ENCODE measurements around the gene GEN1. TPM values are rescaled to one million over a fixed set of nuclear protein-coding genes. Genes with fewer than 3 reads are reported as not detected.

The GEN1 gene
- total and polyA plus RNA-seq, 10 of the 15 experiments (the other 5 are each of a cell fraction or from before 2014, with no cell fraction given) = 6.0 to 49.6 (median 36.0) TPM

DNA sequence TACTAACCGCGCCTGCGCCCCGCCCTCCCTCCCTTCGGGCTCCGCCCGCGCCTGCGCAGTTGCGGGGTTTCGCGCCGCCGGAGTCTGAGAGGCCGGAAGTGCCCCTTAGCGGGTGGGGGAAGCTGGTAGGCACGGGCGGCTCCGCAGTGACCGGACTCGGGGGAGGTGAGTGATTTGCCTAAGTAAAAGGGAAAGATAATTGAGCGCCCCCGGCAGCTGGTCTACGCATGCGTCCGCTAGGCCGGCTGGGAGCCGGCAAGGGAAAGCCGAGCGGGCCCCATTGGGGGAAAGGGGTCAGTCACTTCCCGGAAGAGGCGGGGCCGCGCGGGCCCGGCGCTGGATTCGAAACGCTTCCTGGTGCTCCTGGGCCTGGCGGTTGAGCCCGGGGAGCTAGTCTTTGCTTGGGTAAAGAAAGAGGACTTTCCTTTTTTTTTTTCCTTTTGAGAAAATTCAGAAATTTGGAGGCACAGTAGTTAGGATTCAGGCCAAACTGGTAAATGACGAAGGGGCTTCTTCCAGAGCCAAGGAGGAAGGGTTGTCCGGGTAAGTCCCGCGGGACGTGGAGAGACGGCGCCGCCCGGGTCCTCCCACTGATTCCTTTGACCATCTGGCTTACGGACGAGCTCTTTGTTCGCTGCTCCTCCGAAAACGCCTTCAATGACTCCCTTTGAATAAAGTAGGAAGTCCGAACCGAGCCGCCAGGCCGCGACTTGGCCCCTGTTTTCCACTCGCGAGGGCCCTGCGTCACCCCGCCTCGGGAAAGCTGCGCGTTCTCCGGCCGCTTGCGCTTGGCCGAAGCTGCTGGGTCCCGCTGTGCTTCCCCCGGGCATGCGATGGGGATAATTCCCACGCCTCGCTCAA lies at the start of gene GEN1, which contains the start of gene SMC6 (continued):
- TF ChIP-seq, protein P1, sequence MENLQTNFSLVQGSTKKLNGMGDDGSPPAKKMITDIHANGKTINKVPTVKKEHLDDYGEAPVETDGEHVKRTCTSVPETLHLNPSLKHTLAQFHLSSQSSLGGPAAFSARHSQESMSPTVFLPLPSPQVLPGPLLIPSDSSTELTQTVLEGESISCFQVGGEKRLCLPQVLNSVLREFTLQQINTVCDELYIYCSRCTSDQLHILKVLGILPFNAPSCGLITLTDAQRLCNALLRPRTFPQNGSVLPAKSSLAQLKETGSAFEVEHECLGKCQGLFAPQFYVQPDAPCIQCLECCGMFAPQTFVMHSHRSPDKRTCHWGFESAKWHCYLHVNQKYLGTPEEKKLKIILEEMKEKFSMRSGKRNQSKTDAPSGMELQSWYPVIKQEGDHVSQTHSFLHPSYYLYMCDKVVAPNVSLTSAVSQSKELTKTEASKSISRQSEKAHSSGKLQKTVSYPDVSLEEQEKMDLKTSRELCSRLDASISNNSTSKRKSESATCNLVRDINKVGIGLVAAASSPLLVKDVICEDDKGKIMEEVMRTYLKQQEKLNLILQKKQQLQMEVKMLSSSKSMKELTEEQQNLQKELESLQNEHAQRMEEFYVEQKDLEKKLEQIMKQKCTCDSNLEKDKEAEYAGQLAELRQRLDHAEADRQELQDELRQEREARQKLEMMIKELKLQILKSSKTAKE (IDR thresholded peaks at IDR 0.05; ENCODE audit: low read depth, poor library complexity, severe bottlenecking) = peak; percentile 22
- TF ChIP-seq, protein P2, sequence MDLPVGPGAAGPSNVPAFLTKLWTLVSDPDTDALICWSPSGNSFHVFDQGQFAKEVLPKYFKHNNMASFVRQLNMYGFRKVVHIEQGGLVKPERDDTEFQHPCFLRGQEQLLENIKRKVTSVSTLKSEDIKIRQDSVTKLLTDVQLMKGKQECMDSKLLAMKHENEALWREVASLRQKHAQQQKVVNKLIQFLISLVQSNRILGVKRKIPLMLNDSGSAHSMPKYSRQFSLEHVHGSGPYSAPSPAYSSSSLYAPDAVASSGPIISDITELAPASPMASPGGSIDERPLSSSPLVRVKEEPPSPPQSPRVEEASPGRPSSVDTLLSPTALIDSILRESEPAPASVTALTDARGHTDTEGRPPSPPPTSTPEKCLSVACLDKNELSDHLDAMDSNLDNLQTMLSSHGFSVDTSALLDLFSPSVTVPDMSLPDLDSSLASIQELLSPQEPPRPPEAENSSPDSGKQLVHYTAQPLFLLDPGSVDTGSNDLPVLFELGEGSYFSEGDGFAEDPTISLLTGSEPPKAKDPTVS (IDR thresholded peaks at IDR 0.05; ENCODE audit: low read depth, low read length) = no peak
- TF ChIP-seq ZNF217 (IDR thresholded peaks at IDR 0.05) (no peak), NFXL1 (IDR thresholded peaks at IDR 0.05; ENCODE audit: borderline replicate concordance) (no peak), SUPT20H (IDR thresholded peaks at IDR 0.05; ENCODE audit: borderline replicate concordance, control insufficient read depth, low read depth, low read length) (no peak), ATF7 (IDR thresholded peaks at IDR 0.05; ENCODE audit: low read depth) (peak; percentile 43; the same call in 1 of the 2 replicates), DPF2 (IDR thresholded peaks at IDR 0.05) (0 out of 2 replicates have a peak, but pooled peaks have one; percentile 29), TBL1XR1 (IDR thresholded peaks at IDR 0.05; ENCODE audit: low read depth, low read length) (no peak), EGR1 (IDR thresholded peaks at IDR 0.05; ENCODE audit: borderline replicate concordance in 1 of 2, low read depth in 2 of 2, low read length in 2 of 2) (peak in 1 of 2 experiments; percentile 69; a peak in 1 of 3 replicates), NFIC (IDR thresholded peaks at IDR 0.05; ENCODE audit: low read depth, low read length) (no peak), BACH1 (IDR thresholded peaks at IDR 0.05; ENCODE audit: borderline replicate concordance) (no peak), STAT3 (IDR thresholded peaks at IDR 0.05; ENCODE audit: low read depth, low read length) (no peak), EED (IDR thresholded peaks at IDR 0.05; ENCODE audit: low read depth) (peak; percentile 29; the same call in 1 of the 2 replicates), NR2C2 (IDR thresholded peaks at IDR 0.05; ENCODE audit: borderline replicate concordance, control insufficient read depth, insufficient read length, low read depth) (no peak), SRF (IDR thresholded peaks at IDR 0.05; ENCODE audit: low read depth in 2 of 2, low read length in 2 of 2) (peak in 1 of 2 experiments; percentile 58; a peak in 1 of 4 replicates), NFYB (IDR thresholded peaks at IDR 0.05; ENCODE audit: insufficient read depth, low read depth, low read length) (peak; percentile 74; the same call in 1 of the 2 replicates)
- TF ChIP-seq, protein P3, sequence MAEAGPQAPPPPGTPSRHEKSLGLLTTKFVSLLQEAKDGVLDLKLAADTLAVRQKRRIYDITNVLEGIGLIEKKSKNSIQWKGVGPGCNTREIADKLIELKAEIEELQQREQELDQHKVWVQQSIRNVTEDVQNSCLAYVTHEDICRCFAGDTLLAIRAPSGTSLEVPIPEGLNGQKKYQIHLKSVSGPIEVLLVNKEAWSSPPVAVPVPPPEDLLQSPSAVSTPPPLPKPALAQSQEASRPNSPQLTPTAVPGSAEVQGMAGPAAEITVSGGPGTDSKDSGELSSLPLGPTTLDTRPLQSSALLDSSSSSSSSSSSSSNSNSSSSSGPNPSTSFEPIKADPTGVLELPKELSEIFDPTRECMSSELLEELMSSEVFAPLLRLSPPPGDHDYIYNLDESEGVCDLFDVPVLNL (IDR thresholded peaks at IDR 0.05; ENCODE audit: low read depth, low read length) = peak; percentile 98
- TF ChIP-seq, protein P4, sequence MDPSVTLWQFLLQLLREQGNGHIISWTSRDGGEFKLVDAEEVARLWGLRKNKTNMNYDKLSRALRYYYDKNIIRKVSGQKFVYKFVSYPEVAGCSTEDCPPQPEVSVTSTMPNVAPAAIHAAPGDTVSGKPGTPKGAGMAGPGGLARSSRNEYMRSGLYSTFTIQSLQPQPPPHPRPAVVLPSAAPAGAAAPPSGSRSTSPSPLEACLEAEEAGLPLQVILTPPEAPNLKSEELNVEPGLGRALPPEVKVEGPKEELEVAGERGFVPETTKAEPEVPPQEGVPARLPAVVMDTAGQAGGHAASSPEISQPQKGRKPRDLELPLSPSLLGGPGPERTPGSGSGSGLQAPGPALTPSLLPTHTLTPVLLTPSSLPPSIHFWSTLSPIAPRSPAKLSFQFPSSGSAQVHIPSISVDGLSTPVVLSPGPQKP (IDR thresholded peaks at IDR 0.05; ENCODE audit: low read depth, low read length) = peak; percentile 69
- TF ChIP-seq, protein P5, sequence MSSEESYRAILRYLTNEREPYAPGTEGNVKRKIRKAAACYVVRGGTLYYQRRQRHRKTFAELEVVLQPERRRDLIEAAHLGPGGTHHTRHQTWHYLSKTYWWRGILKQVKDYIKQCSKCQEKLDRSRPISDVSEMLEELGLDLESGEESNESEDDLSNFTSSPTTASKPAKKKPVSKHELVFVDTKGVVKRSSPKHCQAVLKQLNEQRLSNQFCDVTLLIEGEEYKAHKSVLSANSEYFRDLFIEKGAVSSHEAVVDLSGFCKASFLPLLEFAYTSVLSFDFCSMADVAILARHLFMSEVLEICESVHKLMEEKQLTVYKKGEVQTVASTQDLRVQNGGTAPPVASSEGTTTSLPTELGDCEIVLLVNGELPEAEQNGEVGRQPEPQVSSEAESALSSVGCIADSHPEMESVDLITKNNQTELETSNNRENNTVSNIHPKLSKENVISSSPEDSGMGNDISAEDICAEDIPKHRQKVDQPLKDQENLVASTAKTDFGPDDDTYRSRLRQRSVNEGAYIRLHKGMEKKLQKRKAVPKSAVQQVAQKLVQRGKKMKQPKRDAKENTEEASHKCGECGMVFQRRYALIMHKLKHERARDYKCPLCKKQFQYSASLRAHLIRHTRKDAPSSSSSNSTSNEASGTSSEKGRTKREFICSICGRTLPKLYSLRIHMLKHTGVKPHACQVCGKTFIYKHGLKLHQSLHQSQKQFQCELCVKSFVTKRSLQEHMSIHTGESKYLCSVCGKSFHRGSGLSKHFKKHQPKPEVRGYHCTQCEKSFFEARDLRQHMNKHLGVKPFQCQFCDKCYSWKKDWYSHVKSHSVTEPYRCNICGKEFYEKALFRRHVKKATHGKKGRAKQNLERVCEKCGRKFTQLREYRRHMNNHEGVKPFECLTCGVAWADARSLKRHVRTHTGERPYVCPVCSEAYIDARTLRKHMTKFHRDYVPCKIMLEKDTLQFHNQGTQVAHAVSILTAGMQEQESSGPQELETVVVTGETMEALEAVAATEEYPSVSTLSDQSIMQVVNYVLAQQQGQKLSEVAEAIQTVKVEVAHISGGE (CRISPR knock-in tag; IDR thresholded peaks at IDR 0.05) = no peak
